Tibial nerve (tissue), 4 donors: Measurements from ENCODE around the gene SHMT1. TPM values are rescaled to one million over a fixed set of nuclear protein-coding genes. Genes with fewer than 3 reads are reported as not detected.

Experiments used
- DNase-seq, 2 donors: peaks; one replicate each; pipeline ENCODE4 v3.0.0-alpha.2; 2019; ENCODE audit warnings: low spot score in 2 of 2
- H3K27ac ChIP-seq, 4 donors: fragments of 200-600 bp; sonication (generic) in 3 of 4; one replicate each; pipeline ENCODE4 v1.5.1; 2017 to 2019; ENCODE audit warnings: mild to moderate bottlenecking in 1 of 4
- H3K27me3 ChIP-seq, 2 donors: fragments of 200-600 bp; sonication (generic) in 1 of 2; one replicate each; pipeline versions ENCODE4 v1.5.1 to v1.6.0; 2017 to 2019
- H3K36me3 ChIP-seq, 3 donors: fragments of 200-600 bp; sonication (generic); one replicate each; pipeline ENCODE4 v1.5.1; 2018 to 2019
- H3K4me1 ChIP-seq, 4 donors: fragments of 200-600 bp; sonication (generic) in 3 of 4; one replicate each; pipeline ENCODE4 v1.5.1; 2017 to 2019
- H3K4me3 ChIP-seq, 4 donors: fragments of 200-600 bp; sonication (generic) in 3 of 4; one replicate each; pipeline ENCODE4 v1.5.1; 2017 to 2019; ENCODE audit warnings: mild to moderate bottlenecking in 1 of 4, moderate library complexity in 1 of 4
- H3K9me3 ChIP-seq, 4 donors: fragments of 200-600 bp; sonication (generic) in 3 of 4; one replicate each; pipeline ENCODE4 v1.5.1; 2017 to 2019
- EP300 ChIP-seq, 2 donors: sonication (generic); formaldehyde crosslinking; IDR thresholded peaks; one replicate each; pipeline ENCODE4 v1.6.1; 2017; ENCODE audit warnings: antibody characterized with exemption in 2 of 2, mild to moderate bottlenecking in 1 of 2
- POLR2A ChIP-seq, 2 donors: fragments of 450-650 bp; IDR thresholded peaks; one replicate each; pipeline ENCODE4 v1.6.1; 2017; ENCODE audit warnings: antibody characterized with exemption in 2 of 2, mild to moderate bottlenecking in 2 of 2, moderate library complexity in 2 of 2
- WGBS, 2 donors: methylation state at CpG; one replicate each; pipeline ENCODE4 v1.1.5; 2018; 5-methylcytosine and 5-hydroxymethylcytosine counted together
- total RNA-seq, 4 donors: library from RNA; depleted of rRNA; stranded (reverse); fragments of >200 nt; gene quantifications; one replicate each; pipeline ENCODE4 v1.1.0, GENCODE V29; 2016
- TF ChIP-seq, protein P1 (sequence below), 5 experiments: fragments of 200-600 bp in 3 of 5; fragments of 450-650 bp in 2 of 5; sonication (generic) in 3 of 5; IDR thresholded peaks; one replicate each; pipeline ENCODE4 v1.5.1; 2016 to 2019; ENCODE audit warnings: antibody characterized with exemption in 5 of 5, mild to moderate bottlenecking in 3 of 5, moderate library complexity in 2 of 5

The SHMT1 gene
- total RNA-seq, 4 donors from 2014 or later, result 48.0 to 69.5 (median 59.3) TPM

DNA sequence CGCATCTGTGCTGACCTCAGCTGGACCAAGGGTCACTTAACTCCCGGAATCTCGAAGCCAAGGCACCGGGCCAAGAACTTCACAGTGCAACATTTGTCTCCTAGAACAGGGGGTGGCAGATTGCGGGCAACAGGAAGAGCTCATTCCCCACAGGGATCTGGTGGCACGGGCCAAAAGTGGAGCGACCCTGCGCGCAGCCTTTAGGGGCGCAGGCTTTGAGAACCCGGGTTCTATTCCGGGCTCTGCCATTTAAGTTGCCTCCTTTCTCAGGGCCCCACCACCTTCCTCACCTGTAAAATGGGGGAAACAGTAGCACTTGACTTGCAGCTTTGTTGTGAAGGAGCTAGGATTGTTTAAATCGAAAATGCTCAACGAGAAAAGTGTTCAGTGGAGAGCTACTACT is 651 bp downstream of the SHMT1 start:
- peak in 1 of 2 donors; percentile 48 for TF ChIP-seq EP300 (IDR thresholded peaks at IDR 0.05)
- TF ChIP-seq, protein P1, sequence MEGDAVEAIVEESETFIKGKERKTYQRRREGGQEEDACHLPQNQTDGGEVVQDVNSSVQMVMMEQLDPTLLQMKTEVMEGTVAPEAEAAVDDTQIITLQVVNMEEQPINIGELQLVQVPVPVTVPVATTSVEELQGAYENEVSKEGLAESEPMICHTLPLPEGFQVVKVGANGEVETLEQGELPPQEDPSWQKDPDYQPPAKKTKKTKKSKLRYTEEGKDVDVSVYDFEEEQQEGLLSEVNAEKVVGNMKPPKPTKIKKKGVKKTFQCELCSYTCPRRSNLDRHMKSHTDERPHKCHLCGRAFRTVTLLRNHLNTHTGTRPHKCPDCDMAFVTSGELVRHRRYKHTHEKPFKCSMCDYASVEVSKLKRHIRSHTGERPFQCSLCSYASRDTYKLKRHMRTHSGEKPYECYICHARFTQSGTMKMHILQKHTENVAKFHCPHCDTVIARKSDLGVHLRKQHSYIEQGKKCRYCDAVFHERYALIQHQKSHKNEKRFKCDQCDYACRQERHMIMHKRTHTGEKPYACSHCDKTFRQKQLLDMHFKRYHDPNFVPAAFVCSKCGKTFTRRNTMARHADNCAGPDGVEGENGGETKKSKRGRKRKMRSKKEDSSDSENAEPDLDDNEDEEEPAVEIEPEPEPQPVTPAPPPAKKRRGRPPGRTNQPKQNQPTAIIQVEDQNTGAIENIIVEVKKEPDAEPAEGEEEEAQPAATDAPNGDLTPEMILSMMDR (IDR thresholded peaks at IDR 0.05), result no peak
- peaks cover 0 to 29% (median 0%) of the 10 kb centered on the region in 4 donors for H3K4me1 ChIP-seq
- H3K36me3 ChIP-seq, result peaks cover 0 to 27% (median 0%) of the 10 kb centered on the region in 3 donors
- peak overlapping the region; percentile 68 to 97 (median 84) for H3K4me3 ChIP-seq
- peak; percentile 63 to 79 for DNase-seq
- H3K27ac ChIP-seq, result peak overlapping the region; percentile 73 to 98 (median 88)
- 0 to 3% methylated on average over 11 to 14 of the region's 14 CpGs for whole genome bisulfite sequencing, 2 donors
- no peaks in the 10 kb centered on the region for H3K27me3 ChIP-seq
- no peaks in the 10 kb centered on the region for H3K9me3 ChIP-seq

DNA sequence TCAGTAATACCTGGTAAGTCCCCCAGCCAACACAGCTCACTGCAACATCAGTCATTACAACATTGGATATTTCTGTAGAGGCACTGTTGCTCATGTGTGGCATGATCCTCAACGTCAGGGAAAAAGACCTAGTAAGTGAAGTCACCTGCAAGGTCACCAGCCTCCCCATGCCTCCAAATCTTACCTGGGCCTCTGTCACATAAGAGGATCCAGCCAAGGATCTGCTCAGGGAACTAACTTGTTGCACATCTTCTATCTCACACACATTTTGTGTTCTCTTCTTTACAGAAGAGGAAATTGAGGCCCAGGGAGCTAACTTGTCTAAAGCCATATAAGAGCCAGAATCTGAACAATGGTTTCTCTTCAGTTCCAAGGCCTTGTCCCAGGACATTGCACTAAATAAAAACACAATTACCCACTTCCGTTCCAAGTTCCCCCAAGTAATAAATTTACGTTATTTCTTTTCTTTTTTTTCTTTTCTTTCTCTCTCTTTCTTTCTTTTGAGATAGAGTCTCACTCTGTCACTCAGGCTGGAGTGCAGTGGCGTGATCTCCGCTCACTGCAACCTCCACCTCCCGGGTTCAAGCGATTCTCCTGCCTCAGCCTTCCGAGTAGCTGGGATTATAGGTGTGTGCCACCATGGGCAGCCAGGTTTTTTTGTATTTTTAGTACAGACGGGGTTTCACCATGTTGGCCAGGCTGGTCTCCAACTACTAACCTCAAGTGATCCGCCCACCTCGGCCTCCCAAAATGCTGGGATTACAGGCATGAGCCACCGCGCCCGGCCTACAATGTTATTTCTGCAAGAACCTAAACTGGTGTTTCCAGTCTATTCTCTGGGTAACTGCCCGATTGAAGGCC is 1.3 kb downstream of the SHMT1 start:
- no peak for DNase-seq
- 32 to 42% methylated on average over 15 of the region's 15 CpGs for WGBS, 2 donors
- H3K4me1 ChIP-seq, result peaks cover 0 to 35% (median 0%) of the 10 kb centered on the region in 4 donors
- H3K4me3 ChIP-seq, result peak overlapping the region; percentile 68 to 97 (median 84)
- TF ChIP-seq, protein P1 (IDR thresholded peaks at IDR 0.05), result no peak
- TF ChIP-seq EP300 (IDR thresholded peaks at IDR 0.05), result no peak
- H3K27me3 ChIP-seq, result no peaks in the 10 kb centered on the region
- no peaks in the 10 kb centered on the region for H3K9me3 ChIP-seq
- peaks cover 0 to 27% (median 0%) of the 10 kb centered on the region in 3 donors for H3K36me3 ChIP-seq
- H3K27ac ChIP-seq, result peak overlapping the region; percentile 73 to 98 (median 88)

DNA sequence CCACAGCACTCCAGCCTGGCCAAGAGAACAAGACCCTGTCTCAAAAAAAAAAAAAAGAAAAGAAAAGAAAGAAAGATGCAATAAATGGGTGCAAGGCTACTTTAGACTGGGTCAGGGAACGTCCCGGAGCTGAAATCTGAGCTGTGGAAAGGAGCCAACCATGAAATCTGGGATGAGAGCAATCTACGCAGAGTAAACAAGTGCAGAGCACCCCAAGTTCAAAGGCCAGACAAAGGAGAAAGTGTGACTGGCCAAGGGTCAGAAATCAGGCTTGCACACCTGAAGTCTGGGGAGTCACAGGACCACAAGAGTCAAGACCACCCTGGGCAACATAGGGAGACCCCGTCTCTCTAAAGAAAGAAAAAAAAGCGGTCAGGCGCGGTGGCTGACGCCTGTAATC is 2.8 kb downstream of the SHMT1 start:
- no peak for DNase-seq
- TF ChIP-seq, protein P1 (IDR thresholded peaks at IDR 0.05), result no peak
- TF ChIP-seq POLR2A (IDR thresholded peaks at IDR 0.05), result no peak
- TF ChIP-seq EP300 (IDR thresholded peaks at IDR 0.05), result no peak
- no peaks in the 10 kb centered on the region for H3K27me3 ChIP-seq
- no peaks in the 10 kb centered on the region for H3K9me3 ChIP-seq
- H3K36me3 ChIP-seq, result peaks cover 0 to 37% (median 0%) of the 10 kb centered on the region in 3 donors
- H3K27ac ChIP-seq, result peak overlapping the region in 2 of 4 donors; percentile 33 to 93
- no peak overlapping the region for H3K4me3 ChIP-seq
- H3K4me1 ChIP-seq, result peaks cover 0 to 40% (median 0%) of the 10 kb centered on the region in 4 donors
- 83 to 88% methylated on average over 8 of the region's 8 CpGs for WGBS, 2 donors

GRCh38 chr17:18356624-18357023 is 6.7 kb downstream of the SHMT1 start:
- DNase-seq, result peak in 1 of 2 donors; percentile 77
- no peaks in the 10 kb centered on the region for H3K9me3 ChIP-seq
- H3K4me1 ChIP-seq, result peaks cover 0 to 23% (median 0%) of the 10 kb centered on the region in 4 donors
- H3K36me3 ChIP-seq, result peaks cover 0 to 76% (median 6%) of the 10 kb centered on the region in 3 donors
- H3K27me3 ChIP-seq, result no peaks in the 10 kb centered on the region
- H3K4me3 ChIP-seq, result no peak overlapping the region
- TF ChIP-seq EP300 (IDR thresholded peaks at IDR 0.05), result peak; percentile 50 to 82
- TF ChIP-seq, protein P1 (IDR thresholded peaks at IDR 0.05), result no peak
- WGBS, 2 donors, result 83 to 87% methylated on average over 10 of the region's 10 CpGs
- H3K27ac ChIP-seq, result peak overlapping the region in 3 of 4 donors; percentile 46 to 71 (median 47)

DNA sequence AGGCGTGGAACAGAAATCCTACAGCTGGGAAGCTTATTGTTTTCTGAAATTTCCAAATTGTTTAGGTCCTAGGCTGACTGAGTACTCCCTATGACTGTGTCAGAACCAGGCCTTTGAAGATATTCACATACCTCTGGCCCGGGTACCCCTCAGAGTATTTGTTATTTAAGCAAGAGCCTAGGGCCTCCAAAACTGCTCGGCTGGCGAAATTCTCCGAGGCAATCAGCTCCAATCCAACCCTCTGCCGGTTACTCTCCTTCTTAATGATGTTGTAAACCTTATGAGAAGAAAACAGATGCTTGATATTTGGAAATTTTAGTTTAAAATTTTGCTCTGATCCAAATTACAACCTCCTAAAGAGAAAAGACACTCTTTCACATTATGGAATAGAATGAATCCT is 9.8 kb downstream of the SHMT1 start:
- H3K27me3 ChIP-seq, result no peaks in the 10 kb centered on the region
- H3K9me3 ChIP-seq, result no peaks in the 10 kb centered on the region
- no peak for DNase-seq
- H3K4me3 ChIP-seq, result no peak overlapping the region
- TF ChIP-seq, protein P1 (IDR thresholded peaks at IDR 0.05), result no peak
- TF ChIP-seq EP300 (IDR thresholded peaks at IDR 0.05) (no peak), POLR2A (IDR thresholded peaks at IDR 0.05) (no peak)
- peaks cover 3 to 86% (median 16%) of the 10 kb centered on the region in 3 donors for H3K36me3 ChIP-seq
- peaks cover 0 to 16% (median 0%) of the 10 kb centered on the region in 4 donors for H3K4me1 ChIP-seq
- H3K27ac ChIP-seq, result no peak overlapping the region
- 96 to 97% methylated on average over 6 of the region's 6 CpGs for WGBS, 2 donors
